Measurements from ENCODE around the gene TRIM62.

DNA sequence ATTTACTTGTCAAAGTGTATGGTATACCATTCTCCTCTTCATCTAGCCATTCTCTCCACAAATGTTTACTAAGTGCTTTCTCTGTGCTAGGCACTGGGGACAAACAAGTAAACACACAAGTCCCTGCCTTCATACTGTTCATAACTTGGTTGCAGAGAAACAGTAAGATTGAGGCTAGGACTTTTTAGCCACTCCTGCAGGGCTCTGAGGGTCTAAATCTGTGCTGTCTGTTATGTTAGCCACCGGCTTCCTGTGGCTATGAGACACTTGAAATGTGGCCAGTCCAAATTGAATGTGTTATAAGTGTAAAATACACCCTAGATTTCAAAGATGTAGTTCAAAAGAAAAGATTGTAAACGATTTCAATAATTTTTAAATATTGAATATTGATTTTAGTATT is 50.7 kb downstream of the TRIM62 start:
- TF ChIP-seq, protein P1, sequence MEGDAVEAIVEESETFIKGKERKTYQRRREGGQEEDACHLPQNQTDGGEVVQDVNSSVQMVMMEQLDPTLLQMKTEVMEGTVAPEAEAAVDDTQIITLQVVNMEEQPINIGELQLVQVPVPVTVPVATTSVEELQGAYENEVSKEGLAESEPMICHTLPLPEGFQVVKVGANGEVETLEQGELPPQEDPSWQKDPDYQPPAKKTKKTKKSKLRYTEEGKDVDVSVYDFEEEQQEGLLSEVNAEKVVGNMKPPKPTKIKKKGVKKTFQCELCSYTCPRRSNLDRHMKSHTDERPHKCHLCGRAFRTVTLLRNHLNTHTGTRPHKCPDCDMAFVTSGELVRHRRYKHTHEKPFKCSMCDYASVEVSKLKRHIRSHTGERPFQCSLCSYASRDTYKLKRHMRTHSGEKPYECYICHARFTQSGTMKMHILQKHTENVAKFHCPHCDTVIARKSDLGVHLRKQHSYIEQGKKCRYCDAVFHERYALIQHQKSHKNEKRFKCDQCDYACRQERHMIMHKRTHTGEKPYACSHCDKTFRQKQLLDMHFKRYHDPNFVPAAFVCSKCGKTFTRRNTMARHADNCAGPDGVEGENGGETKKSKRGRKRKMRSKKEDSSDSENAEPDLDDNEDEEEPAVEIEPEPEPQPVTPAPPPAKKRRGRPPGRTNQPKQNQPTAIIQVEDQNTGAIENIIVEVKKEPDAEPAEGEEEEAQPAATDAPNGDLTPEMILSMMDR (conservative IDR thresholded peaks at IDR 0.05) = no peak
- no peak for TF ChIP-seq EZH2 (IDR thresholded peaks at IDR 0.05; ENCODE audit: low read depth)

All from PC-9 (cell line).